HG03280 (cell line): Measurements from ENCODE around the gene BEND7.
"Not testable (repeated sequence)": the region's sequence is repeated elsewhere in the genome, so short reads cannot be mapped to it uniquely, and the experiment has no call there.

Source experiments
- ATAC-seq: cut with Tn5 transposase; IDR thresholded peaks from one replicate; pipeline ENCODE4 v1.9.1; 2021; ENCODE audit warnings: mild to moderate bottlenecking, moderate library complexity; ENCODE audit not compliant: unreplicated experiment

The BEND7 gene

GRCh38 chr10:13422800-13423199 lies 106.0 kb downstream of the BEND7 start:
- no peak for ATAC-seq

GRCh38 chr10:13421382-13421917 lies 107.4 kb downstream of the BEND7 start:
- no peak for ATAC-seq

- ATAC-seq: no peak
Observed at GRCh38 chr10:13420532-13421307, 108.1 kb downstream of the BEND7 start.

- no peak for ATAC-seq
Observed at GRCh38 chr10:13417459-13418126, 111.2 kb downstream of the BEND7 start.

GRCh38 chr10:13416760-13417159 lies 112.1 kb downstream of the BEND7 start:
- ATAC-seq: no peak

GRCh38 chr10:13414855-13415254 lies 114.0 kb downstream of the BEND7 start:
- ATAC-seq: no peak

- no peak for ATAC-seq
Observed at GRCh38 chr10:13414137-13414536, 114.7 kb downstream of the BEND7 start.

GRCh38 chr10:13412894-13413293 lies 115.9 kb downstream of the BEND7 start:
- ATAC-seq: no peak

GRCh38 chr10:13404791-13405190 lies 124.0 kb downstream of the BEND7 start:
- no peak for ATAC-seq

- no peak for ATAC-seq
Observed at GRCh38 chr10:13404305-13404759, 124.5 kb downstream of the BEND7 start.

GRCh38 chr10:13403426-13403825 lies 125.4 kb downstream of the BEND7 start:
- not testable (repeated sequence) for ATAC-seq

GRCh38 chr10:13402021-13402420 lies 126.8 kb downstream of the BEND7 start:
- no peak for ATAC-seq

GRCh38 chr10:13401142-13401541 lies 127.7 kb downstream of the BEND7 start:
- ATAC-seq: no peak

GRCh38 chr10:13400196-13400965 lies 128.4 kb downstream of the BEND7 start:
- no peak for ATAC-seq

- no peak for ATAC-seq
Observed at GRCh38 chr10:13399752-13400151, 129.1 kb downstream of the BEND7 start.

GRCh38 chr10:13399236-13399635 lies 129.6 kb downstream of the BEND7 start:
- ATAC-seq: no peak

- no peak for ATAC-seq
Observed at GRCh38 chr10:13397052-13397451, 131.8 kb downstream of the BEND7 start.

GRCh38 chr10:13396369-13396768 lies 132.4 kb downstream of the BEND7 start:
- ATAC-seq: no peak

GRCh38 chr10:13395540-13395939 lies 133.3 kb downstream of the BEND7 start:
- ATAC-seq: no peak

- no peak for ATAC-seq
Observed at GRCh38 chr10:13393640-13394039, 135.2 kb downstream of the BEND7 start.

- ATAC-seq: no peak
Observed at GRCh38 chr10:13392701-13393100, 136.1 kb downstream of the BEND7 start.
